ENCODE data around the gene UVRAG.
A peak's percentile ranks its signal among the peaks of the same experiment; 100 is the strongest.

Gene UVRAG

DNA sequence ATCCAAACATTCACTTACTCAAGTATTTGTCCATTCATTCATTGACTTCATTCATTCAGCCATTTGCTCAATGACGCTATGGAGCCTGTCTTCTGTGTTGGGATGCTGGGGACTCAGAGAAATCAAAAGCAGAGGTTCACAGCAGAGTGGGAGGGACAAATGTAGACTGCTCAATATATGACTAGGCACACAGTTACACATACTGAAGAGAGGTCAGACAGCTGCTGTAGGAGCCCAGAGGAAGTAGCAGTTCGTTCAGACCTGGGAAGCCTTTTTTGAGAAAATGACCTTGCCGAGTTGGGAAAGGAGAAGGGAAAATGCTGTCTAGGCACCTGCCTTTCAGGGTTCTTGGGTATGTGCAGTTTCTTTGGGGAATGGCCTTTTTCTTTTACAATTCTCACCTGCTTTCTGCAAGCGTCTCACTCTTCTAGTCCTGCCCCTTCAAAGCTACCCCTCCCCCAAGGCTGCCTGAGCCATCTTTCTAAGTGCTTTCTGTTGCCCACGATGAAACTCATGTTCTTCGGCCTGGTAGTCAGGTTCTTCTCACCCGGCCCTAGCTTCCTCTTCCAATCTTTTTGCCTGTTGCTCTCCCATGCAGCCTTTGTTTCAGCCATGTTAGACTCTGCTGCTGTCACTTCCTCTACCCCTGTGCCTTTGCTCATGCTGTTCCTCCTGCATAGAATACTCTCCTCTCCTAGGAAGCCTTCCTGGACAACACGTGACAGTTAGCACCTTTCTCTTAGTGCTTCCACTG lies 4.2 kb upstream of the UVRAG start:
- TF ChIP-seq, protein P1, sequence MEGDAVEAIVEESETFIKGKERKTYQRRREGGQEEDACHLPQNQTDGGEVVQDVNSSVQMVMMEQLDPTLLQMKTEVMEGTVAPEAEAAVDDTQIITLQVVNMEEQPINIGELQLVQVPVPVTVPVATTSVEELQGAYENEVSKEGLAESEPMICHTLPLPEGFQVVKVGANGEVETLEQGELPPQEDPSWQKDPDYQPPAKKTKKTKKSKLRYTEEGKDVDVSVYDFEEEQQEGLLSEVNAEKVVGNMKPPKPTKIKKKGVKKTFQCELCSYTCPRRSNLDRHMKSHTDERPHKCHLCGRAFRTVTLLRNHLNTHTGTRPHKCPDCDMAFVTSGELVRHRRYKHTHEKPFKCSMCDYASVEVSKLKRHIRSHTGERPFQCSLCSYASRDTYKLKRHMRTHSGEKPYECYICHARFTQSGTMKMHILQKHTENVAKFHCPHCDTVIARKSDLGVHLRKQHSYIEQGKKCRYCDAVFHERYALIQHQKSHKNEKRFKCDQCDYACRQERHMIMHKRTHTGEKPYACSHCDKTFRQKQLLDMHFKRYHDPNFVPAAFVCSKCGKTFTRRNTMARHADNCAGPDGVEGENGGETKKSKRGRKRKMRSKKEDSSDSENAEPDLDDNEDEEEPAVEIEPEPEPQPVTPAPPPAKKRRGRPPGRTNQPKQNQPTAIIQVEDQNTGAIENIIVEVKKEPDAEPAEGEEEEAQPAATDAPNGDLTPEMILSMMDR (conservative IDR thresholded peaks at IDR 0.05), result no peak
- H3K27ac ChIP-seq, result no peak overlapping the region

DNA sequence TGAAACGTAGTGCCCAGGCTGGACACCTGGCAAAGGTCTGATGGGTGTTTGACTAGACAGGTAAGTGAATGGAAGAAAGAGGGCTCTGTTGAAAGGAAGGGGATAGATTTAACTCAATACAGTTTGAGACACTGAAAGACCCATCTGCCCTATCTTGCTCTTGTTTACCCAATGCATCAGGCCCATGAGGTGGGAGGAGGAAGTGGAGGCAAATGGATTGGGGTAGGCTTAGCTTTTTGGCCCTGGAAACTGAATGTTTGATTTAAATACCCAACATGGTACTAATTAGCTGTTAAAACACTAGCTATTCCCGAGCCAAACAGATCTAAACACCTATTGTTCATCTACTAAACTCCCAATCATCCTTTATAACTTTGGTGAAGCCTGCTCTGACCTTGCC lies 3.5 kb upstream of the UVRAG start:
- no peak overlapping the region for H3K27ac ChIP-seq
- TF ChIP-seq, protein P1 (conservative IDR thresholded peaks at IDR 0.05), result no peak

DNA sequence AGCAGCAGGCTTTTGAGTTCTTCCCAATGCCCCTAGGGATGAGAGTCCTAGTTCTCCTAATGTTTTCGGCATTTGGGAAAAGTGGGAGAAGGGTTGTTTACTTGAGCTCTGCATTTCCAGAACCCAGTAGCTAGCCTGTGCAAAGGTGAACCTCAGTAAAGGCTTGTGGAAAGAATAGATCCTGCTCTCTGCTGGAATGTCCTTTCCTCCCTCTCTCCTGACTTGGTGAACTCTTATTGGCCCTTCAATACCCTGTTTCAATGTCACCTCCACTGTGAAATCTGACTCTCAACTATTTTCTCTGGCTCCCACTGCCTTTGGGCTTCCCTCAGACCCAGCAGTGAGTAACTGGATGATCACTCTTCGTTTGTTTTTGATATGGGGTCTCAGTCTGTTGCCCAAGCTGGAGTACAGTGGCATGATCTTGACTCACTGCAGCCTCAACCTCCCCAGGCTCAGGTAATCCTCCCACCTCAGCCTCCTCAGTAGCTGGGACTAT lies 2.4 kb upstream of the UVRAG start:
- no peak overlapping the region for H3K27ac ChIP-seq

DNA sequence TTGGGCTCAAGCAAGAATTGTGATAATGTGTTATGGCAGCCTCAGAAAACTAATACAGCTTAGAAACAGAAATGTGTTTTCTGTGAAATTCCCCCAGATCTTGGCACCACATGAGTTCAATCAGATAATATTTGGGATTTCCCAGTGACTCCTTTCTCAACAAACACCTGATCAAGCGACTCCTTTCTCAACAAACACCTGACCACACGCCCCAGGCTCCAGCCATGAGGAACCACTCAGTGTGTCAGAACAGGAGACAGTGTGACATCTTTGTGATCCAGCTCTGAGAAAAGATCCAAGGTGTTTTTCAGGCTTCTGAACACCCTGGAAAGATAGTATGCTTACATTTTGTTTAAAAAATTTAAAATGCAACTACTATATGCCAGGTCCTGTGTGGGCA lies 1.9 kb upstream of the UVRAG start:
- H3K27ac ChIP-seq, result peak overlapping the region; percentile 88; the same call in 1 of the 2 replicates
- TF ChIP-seq, protein P1 (conservative IDR thresholded peaks at IDR 0.05), result no peak

More for the DNA sequence above, 2.4 kb upstream of the UVRAG start:
- TF ChIP-seq, protein P1 (conservative IDR thresholded peaks at IDR 0.05), result no peak

DNA sequence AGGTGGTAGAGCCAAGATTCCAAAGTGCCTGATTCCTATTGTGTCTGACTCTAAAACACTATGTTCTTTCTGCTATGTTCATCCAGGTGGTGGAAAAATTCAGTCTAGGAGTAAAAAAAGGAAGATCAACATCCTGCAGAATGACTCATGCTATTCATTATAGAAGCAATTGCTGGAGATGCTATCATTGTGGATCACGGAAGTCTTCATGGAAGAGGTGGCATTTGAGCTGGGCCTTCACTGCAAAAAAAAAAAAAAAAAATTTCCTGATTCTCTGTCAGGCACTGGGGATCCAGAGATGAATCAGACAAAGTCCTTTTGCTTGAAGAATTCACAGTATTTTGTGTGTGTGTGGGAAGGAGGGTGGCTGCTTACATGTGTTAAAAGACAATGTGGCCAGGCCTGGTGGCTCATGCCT lies 1.4 kb upstream of the UVRAG start:
- TF ChIP-seq, protein P1 (conservative IDR thresholded peaks at IDR 0.05), result no peak
- peak overlapping the region; percentile 88 for H3K27ac ChIP-seq

DNA sequence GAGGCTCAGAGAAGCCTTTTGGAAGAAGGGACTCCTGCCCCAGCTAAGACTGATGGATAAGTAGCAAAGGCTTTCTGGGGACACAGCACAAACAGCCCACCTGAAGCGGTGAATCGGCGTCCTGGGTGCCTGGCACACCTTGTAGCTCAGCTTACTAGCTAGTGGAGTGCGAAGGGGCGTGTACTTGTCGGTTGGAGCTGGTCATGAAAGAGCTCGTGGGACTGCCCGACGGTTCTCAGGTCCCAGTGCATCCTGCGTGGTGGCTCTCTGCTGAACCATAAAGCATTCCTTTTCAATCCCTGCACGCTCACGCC lies 690 bp upstream of the UVRAG start:
- TF ChIP-seq, protein P1 (conservative IDR thresholded peaks at IDR 0.05), result no peak
- H3K27ac ChIP-seq, result peak overlapping the region; percentile 88

DNA sequence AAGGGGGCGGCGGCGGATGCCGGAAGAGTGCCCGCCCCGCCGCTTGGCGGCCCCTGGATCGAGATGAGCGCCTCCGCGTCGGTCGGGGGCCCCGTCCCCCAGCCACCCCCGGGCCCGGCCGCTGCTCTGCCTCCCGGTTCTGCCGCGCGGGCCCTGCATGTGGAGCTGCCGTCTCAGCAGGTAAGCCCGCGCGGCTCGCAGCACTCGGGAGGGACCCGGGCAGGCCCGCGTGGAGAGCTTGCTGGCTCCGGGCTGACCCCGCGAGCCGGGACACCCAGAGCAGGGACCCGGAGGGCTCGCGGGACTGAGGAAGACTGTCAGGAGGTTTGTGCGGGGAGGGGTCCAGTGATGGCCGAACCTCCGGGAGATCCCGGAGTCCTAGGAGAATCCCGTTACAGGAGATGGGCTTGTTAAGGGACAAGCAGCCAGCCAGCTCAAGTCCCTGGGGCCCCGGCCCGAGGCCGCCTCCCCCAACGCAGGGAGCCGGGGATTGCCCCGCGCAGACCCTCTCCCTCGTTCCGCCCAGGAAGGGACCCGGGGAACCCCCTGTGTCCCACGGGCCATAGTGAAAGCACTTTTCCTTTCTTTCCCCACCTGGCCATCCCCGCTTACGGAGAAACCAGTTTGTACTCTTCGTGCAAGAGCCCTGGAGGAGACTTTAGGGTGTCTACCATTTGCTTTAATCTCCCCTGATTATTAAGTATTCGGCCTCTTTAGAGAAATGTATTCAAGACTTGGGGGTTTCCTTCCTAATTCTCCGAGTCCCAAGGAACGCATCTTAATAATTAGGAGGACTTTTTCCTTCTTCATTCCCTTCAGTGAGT lies 547 bp downstream of the UVRAG start:
- H3K27ac ChIP-seq, result peak overlapping the region; percentile 88
- TF ChIP-seq, protein P1 (conservative IDR thresholded peaks at IDR 0.05), result no peak

All from VCaP (cell line).